C4-2B (cell line): ENCODE results near the gene RHOG.
A peak's percentile ranks its signal among the peaks of the same experiment; 100 is the strongest.

Experiments
- CTCF ChIP-seq: fragments of 450-650 bp; conservative IDR thresholded peaks from 2 replicates; pipeline ENCODE4 v1.5.1; 2017; ENCODE audit warnings: mild to moderate bottlenecking
- ZFX ChIP-seq: fragments of 450-650 bp; IDR thresholded peaks from 2 replicates; pipeline ENCODE4 v1.6.1; 2017

- TF ChIP-seq CTCF, result peak; percentile 98
- peak; percentile 51 for TF ChIP-seq ZFX
These were observed 14.4 kb upstream of the RHOG start, which contains the start of gene STIM1 for GRCh38 chr11:3854977-3855807.
